22Rv1 (cell line): ENCODE data around the gene TRMT5.

Experiments used
- ZFX ChIP-seq: fragments of 450-650 bp; IDR thresholded peaks from 2 replicates; pipeline ENCODE4 v1.6.1; 2017; ENCODE audit warnings: antibody characterized with exemption, borderline replicate concordance
- TF ChIP-seq, protein P1 (sequence below): fragments of 450-650 bp; IDR thresholded peaks from 2 replicates; pipeline ENCODE4 v1.5.1; 2017; ENCODE audit warnings: mild to moderate bottlenecking

DNA sequence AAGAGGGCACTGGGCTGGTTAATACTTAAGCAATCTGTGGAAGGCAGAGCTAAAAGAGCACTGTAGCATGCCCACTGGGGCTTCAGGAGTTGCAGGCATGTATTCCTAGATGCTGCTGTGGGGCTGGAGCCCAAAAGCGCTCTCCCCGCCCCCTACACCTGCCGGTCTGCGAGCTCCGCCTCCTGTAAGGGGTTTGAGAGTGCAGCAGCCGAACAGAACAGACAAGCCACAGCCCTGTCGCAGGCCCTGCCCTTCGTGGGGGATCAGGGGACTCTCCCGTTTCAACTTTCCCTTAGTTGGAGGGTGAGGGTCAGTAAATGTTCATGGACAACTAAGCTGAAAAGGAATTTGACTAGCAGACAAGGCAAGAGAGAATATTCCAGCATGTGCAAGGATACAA is 17.7 kb upstream of the TRMT5 start:
- TF ChIP-seq, protein P1, sequence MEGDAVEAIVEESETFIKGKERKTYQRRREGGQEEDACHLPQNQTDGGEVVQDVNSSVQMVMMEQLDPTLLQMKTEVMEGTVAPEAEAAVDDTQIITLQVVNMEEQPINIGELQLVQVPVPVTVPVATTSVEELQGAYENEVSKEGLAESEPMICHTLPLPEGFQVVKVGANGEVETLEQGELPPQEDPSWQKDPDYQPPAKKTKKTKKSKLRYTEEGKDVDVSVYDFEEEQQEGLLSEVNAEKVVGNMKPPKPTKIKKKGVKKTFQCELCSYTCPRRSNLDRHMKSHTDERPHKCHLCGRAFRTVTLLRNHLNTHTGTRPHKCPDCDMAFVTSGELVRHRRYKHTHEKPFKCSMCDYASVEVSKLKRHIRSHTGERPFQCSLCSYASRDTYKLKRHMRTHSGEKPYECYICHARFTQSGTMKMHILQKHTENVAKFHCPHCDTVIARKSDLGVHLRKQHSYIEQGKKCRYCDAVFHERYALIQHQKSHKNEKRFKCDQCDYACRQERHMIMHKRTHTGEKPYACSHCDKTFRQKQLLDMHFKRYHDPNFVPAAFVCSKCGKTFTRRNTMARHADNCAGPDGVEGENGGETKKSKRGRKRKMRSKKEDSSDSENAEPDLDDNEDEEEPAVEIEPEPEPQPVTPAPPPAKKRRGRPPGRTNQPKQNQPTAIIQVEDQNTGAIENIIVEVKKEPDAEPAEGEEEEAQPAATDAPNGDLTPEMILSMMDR = no peak
- no peak for TF ChIP-seq ZFX
